ENCODE measurements around the gene KRT79. TPM values are rescaled to one million over a fixed set of nuclear protein-coding genes. Genes with fewer than 3 reads are reported as not detected.

KRT79 gene
- polyA plus RNA-seq, 1 of the 3 experiments (the other 2 are of a cell fraction): not detected

DNA sequence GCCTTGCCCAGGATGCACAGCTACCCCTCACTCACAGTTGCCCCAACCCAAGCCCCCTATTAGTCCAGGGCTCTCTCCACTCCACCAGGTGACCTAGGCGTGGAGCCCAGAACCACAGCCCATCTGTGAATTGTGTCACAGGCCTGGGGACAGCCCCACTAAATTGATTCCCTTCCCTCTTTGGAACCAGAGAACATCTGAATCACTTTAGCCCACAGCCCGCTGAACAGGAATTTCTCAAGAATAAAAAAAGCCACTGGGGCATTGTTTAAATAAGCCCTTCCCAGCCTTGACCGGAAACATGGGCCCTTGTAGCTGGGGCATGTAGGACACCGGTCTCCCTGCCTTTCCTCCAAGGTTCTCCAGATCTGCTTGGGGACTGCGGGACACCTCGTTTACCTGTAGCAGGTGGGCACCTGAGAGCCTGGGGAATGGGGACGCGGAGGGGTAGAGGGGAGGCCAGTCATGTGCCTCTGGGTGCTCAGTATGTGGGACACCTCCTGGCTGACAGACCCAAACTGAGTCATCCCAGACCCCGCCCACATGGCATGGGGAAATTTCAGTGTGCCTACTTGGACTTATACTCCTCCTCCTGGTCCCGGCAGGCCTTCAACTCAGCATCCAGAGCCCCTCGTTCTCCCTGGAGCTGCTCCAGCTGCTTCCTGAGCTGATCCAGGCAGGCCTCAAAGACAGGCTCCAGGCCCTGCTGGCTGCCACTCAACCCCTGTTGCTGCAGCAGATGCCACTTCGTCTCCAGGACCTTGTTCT is 13.4 kb upstream of the KRT79 start:
- Histone ChIP-seq H3K4me2 (no peak overlapping the region), H2AFZ (ENCODE audit: low read depth) (no peak overlapping the region), H3K27me3 (ENCODE audit: insufficient read depth) (peaks cover 52% of the 10 kb centered on the region), H3K9me2 (no peaks in the 10 kb centered on the region), H3K27ac (ENCODE audit: low read depth in 2 of 2, low read length in 1 of 2) (no peak overlapping the region), H4K20me1 (ENCODE audit: insufficient read depth) (no peaks in the 10 kb centered on the region), H3K9ac (no peak overlapping the region), H3K36me3 (replicated peaks in 1 of 2; ENCODE audit: control insufficient read depth in 1 of 2, insufficient read depth in 2 of 2, low read length in 1 of 2) (no peaks in the 10 kb centered on the region), H3K4me3 (ENCODE audit: low read depth in 2 of 2, low read length in 1 of 2) (no peak overlapping the region), H3K9me3 (no peaks in the 10 kb centered on the region), H3K4me1 (ENCODE audit: control insufficient read depth in 1 of 2, insufficient read depth in 2 of 2, low read depth in 1 of 2, low read length in 1 of 2) (no peaks in the 10 kb centered on the region), H3K79me2 (ENCODE audit: insufficient read depth) (no peaks in the 10 kb centered on the region), H3F3A (replicated peaks; ENCODE audit: insufficient read depth) (no peaks in the 10 kb centered on the region)
- ChIA-PET CTCF (interaction anchor here (1.4 kb wide), 1 partner anchor 20 kb away, joined by 3 read pairs; no protein-coding TSS in a partner anchor), POLR2A (no interaction called here)
- DNase-seq: no peak
- WGBS (ENCODE audit: low lambda C conversion rate): 46% methylated on average over 7 of the region's 12 CpGs
- TF ChIP-seq TAF1 (IDR thresholded peaks at IDR 0.05; ENCODE audit: borderline replicate concordance, low read depth, low read length) (no peak), EZH2phosphoT487 (IDR thresholded peaks at IDR 0.05; ENCODE audit: borderline replicate concordance, low read depth) (no peak), GABPA (IDR thresholded peaks at IDR 0.05; ENCODE audit: low read depth) (no peak), ELF1 (IDR thresholded peaks at IDR 0.05) (no peak), RXRA (IDR thresholded peaks at IDR 0.05; ENCODE audit: borderline replicate concordance, low read depth) (no peak), JUND (IDR thresholded peaks at IDR 0.05) (no peak), EP300 (IDR thresholded peaks at IDR 0.05; ENCODE audit: borderline replicate concordance in 1 of 2, low read depth in 1 of 2, low read length in 1 of 2) (no peak), SMC3 (IDR thresholded peaks at IDR 0.05; ENCODE audit: low read depth, low read length) (no peak), FOXM1 (IDR thresholded peaks at IDR 0.05; ENCODE audit: low read depth) (no peak), GATA2 (CRISPR knock-in tag; IDR thresholded peaks at IDR 0.05) (no peak), NFIC (IDR thresholded peaks at IDR 0.05; ENCODE audit: borderline replicate concordance) (no peak), CHD2 (IDR thresholded peaks at IDR 0.05; ENCODE audit: low read length, partially characterized antibody) (no peak)
- TF ChIP-seq, protein P1, sequence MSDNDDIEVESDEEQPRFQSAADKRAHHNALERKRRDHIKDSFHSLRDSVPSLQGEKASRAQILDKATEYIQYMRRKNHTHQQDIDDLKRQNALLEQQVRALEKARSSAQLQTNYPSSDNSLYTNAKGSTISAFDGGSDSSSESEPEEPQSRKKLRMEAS (IDR thresholded peaks at IDR 0.05; ENCODE audit: low read depth): no peak
- TF ChIP-seq, protein P2, sequence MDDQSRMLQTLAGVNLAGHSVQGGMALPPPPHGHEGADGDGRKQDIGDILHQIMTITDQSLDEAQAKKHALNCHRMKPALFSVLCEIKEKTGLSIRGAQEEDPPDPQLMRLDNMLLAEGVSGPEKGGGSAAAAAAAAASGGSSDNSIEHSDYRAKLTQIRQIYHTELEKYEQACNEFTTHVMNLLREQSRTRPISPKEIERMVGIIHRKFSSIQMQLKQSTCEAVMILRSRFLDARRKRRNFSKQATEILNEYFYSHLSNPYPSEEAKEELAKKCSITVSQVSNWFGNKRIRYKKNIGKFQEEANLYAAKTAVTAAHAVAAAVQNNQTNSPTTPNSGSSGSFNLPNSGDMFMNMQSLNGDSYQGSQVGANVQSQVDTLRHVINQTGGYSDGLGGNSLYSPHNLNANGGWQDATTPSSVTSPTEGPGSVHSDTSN (IDR thresholded peaks at IDR 0.05): no peak
- TF ChIP-seq, protein P3, sequence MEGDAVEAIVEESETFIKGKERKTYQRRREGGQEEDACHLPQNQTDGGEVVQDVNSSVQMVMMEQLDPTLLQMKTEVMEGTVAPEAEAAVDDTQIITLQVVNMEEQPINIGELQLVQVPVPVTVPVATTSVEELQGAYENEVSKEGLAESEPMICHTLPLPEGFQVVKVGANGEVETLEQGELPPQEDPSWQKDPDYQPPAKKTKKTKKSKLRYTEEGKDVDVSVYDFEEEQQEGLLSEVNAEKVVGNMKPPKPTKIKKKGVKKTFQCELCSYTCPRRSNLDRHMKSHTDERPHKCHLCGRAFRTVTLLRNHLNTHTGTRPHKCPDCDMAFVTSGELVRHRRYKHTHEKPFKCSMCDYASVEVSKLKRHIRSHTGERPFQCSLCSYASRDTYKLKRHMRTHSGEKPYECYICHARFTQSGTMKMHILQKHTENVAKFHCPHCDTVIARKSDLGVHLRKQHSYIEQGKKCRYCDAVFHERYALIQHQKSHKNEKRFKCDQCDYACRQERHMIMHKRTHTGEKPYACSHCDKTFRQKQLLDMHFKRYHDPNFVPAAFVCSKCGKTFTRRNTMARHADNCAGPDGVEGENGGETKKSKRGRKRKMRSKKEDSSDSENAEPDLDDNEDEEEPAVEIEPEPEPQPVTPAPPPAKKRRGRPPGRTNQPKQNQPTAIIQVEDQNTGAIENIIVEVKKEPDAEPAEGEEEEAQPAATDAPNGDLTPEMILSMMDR (IDR thresholded peaks at IDR 0.05): no peak

All from SK-N-SH (cell line).